Kidney epithelial cell (primary cell): ENCODE measurements around the gene EMP2. TPM values are rescaled to one million over a fixed set of nuclear protein-coding genes. Genes with fewer than 3 reads are reported as not detected.

Source experiments
- DNase-seq: peaks from one replicate; pipeline ENCODE4 v3.0.0-alpha.2; 2010; ENCODE audit warnings: low read depth
- H3K27me3 ChIP-seq: 2 replicates; pipeline ENCODE4 v1.6.0; 2011; ENCODE audit warnings: low read length; ENCODE audit not compliant: control insufficient read depth, insufficient read depth
- H3K36me3 ChIP-seq: 2 replicates; pipeline ENCODE4 v1.5.1; 2011; ENCODE audit warnings: low read length; ENCODE audit not compliant: control insufficient read depth, insufficient read depth
- H3K4me3 ChIP-seq: 2 replicates; pipeline ENCODE4 v1.5.1; 2011; ENCODE audit warnings: low read depth, mild to moderate bottlenecking, control low read depth, low read length
- total RNA-seq: library from RNA; depleted of rRNA; stranded (reverse); fragments of >200 nt; gene quantifications from 2 replicates; pipeline ENCODE4 v1.2.3, GENCODE V29; 2015
- TF ChIP-seq, protein P1 (sequence below): IDR thresholded peaks from 2 replicates; pipeline ENCODE4 v1.5.1; 2011; ENCODE audit warnings: mild to moderate bottlenecking, moderate library complexity, low read length, control low read depth, inconsistent platforms; ENCODE audit not compliant: insufficient read depth, poor library complexity, severe bottlenecking

EMP2 gene
- total RNA-seq, 1 donor from 2014 or later: 1.4 TPM

- no peak for DNase-seq
- H3K36me3 ChIP-seq: no peaks in the 10 kb centered on the region
- no peak overlapping the region for H3K4me3 ChIP-seq
- TF ChIP-seq, protein P1, sequence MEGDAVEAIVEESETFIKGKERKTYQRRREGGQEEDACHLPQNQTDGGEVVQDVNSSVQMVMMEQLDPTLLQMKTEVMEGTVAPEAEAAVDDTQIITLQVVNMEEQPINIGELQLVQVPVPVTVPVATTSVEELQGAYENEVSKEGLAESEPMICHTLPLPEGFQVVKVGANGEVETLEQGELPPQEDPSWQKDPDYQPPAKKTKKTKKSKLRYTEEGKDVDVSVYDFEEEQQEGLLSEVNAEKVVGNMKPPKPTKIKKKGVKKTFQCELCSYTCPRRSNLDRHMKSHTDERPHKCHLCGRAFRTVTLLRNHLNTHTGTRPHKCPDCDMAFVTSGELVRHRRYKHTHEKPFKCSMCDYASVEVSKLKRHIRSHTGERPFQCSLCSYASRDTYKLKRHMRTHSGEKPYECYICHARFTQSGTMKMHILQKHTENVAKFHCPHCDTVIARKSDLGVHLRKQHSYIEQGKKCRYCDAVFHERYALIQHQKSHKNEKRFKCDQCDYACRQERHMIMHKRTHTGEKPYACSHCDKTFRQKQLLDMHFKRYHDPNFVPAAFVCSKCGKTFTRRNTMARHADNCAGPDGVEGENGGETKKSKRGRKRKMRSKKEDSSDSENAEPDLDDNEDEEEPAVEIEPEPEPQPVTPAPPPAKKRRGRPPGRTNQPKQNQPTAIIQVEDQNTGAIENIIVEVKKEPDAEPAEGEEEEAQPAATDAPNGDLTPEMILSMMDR: no peak
- no peaks in the 10 kb centered on the region for H3K27me3 ChIP-seq
Observed at GRCh38 chr16:10599626-10600025, 19.2 kb upstream of the EMP2 start.

- DNase-seq: no peak
- no peaks in the 10 kb centered on the region for H3K36me3 ChIP-seq
- no peak overlapping the region for H3K4me3 ChIP-seq
- TF ChIP-seq, protein P1: no peak
- no peaks in the 10 kb centered on the region for H3K27me3 ChIP-seq
Observed at GRCh38 chr16:10598157-10598556, 17.8 kb upstream of the EMP2 start.

DNA sequence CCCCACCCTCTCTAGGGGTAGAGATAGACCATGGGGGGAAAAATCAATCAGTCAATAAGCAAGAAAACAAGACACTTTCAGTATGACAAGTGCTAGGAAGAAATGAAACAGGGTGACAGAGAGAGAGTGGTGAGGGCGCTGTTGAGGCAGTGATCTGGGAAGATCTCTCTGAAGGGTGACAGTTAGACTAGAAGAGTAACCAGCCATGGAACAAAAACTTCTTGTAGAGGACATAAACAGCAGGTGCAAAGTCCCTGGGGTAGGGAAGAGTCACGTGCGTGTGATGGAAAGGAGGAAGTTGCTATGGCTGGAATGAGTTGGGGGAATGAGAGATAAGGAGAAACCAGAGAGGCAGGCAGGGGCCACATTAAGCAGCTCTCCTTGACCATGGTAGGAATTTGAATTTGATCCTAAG is 16.8 kb upstream of the EMP2 start:
- TF ChIP-seq, protein P1: no peak
- no peak overlapping the region for H3K4me3 ChIP-seq
- H3K36me3 ChIP-seq: no peaks in the 10 kb centered on the region
- H3K27me3 ChIP-seq: no peaks in the 10 kb centered on the region
- no peak for DNase-seq

DNA sequence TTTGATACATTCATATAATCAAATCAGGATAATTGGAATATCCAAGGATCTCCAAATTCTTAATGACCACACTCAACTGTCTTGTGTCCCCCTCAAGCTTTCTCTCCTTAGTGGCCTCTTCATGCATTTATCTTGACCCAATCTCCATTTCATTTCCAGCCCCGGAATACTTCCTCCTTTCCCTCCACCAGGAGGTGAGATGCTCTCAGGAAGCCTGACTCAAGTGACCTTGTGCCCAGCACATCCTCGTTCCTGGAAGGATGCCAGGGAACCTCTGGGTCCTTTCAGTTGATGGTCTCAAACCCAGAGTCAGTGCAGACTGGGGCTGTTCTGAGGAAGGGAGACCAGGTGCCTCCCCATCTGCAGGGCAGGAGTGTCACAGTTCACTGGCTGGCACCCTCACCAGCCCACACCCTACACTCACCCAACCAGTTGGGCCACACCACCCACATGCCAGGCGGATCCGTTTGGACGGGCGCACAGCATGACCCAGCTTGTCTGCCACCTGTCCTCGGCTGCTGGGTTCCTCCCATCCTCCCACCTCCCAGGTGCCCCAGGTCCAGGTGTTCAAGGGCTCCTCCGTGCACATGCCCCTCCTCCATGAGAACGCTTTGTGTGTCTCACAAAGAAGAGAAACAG is 14.0 kb upstream of the EMP2 start:
- no peak overlapping the region for H3K4me3 ChIP-seq
- no peaks in the 10 kb centered on the region for H3K27me3 ChIP-seq
- no peaks in the 10 kb centered on the region for H3K36me3 ChIP-seq
- TF ChIP-seq, protein P1: no peak
- no peak for DNase-seq

- no peaks in the 10 kb centered on the region for H3K27me3 ChIP-seq
- TF ChIP-seq, protein P1: no peak
- H3K4me3 ChIP-seq: no peak overlapping the region
- no peak for DNase-seq
- H3K36me3 ChIP-seq: no peaks in the 10 kb centered on the region
Observed at GRCh38 chr16:10592611-10593010, 12.2 kb upstream of the EMP2 start.

DNA sequence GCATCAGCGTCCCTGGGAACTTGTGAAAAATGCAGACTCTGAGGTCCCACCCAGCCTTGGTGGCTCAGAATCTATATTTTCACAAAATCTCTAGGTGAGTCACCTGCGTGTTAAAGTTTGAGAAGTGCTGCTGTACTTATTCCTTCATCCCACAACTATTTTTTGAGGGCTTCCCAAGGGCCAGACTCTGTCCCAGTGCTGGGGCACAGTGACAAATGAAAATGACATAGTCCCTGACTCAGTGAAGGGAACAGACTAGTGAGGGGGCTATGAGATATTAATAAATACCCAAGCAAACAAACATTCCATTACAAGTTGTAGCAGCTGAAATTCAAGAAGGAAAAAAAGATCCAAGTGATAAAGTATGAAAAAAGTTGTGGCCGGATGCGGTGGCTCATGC is 9.9 kb upstream of the EMP2 start:
- no peak for DNase-seq
- TF ChIP-seq, protein P1: no peak
- H3K36me3 ChIP-seq: no peaks in the 10 kb centered on the region
- H3K4me3 ChIP-seq: no peak overlapping the region
- H3K27me3 ChIP-seq: no peaks in the 10 kb centered on the region
